H9 (cell line): ENCODE measurements around the gene YES1. TPM values are rescaled to one million over a fixed set of nuclear protein-coding genes. Genes with fewer than 3 reads are reported as not detected.
"Not testable (repeated sequence)": the region's sequence is repeated elsewhere in the genome, so short reads cannot be mapped to it uniquely, and the experiment has no call there.

ENCODE experiments used
- DNase-seq: peaks from one replicate; pipeline ENCODE4 v3.0.0-alpha.2; 2017
- H2AFZ ChIP-seq: one replicate; pipeline ENCODE4 v1.6.1; 2013; ENCODE audit warnings: mild to moderate bottlenecking, low read length, control low read depth, moderate library complexity
- H2AK5ac ChIP-seq: 2 replicates; pipeline ENCODE4 v1.6.1; 2013; ENCODE audit warnings: low read length, control low read depth, mixed read lengths; ENCODE audit not compliant: insufficient read length
- H2BK120ac ChIP-seq: one replicate; pipeline ENCODE4 v1.6.1; 2013; ENCODE audit warnings: low read depth, mild to moderate bottlenecking, low read length, control low read depth, inconsistent platforms; ENCODE audit not compliant: poor library complexity, severe bottlenecking
- H2BK12ac ChIP-seq: 2 replicates; pipeline ENCODE4 v1.6.1; 2013; ENCODE audit warnings: low read length, control low read depth, mixed read lengths, low read depth; ENCODE audit not compliant: insufficient read length
- H2BK15ac ChIP-seq: 2 replicates; pipeline ENCODE4 v1.6.1; 2013; ENCODE audit warnings: low read depth, low read length, control low read depth
- H2BK20ac ChIP-seq: one replicate; pipeline ENCODE4 v1.6.1; 2013; ENCODE audit warnings: low read depth, mild to moderate bottlenecking, low read length, control low read depth, inconsistent platforms; ENCODE audit not compliant: poor library complexity, severe bottlenecking
- H2BK5ac ChIP-seq: 2 replicates; pipeline ENCODE4 v1.6.1; 2013; ENCODE audit warnings: low read length, control low read depth, mixed read lengths; ENCODE audit not compliant: insufficient read length
- H3K14ac ChIP-seq: 2 replicates; pipeline ENCODE4 v1.6.1; 2013; ENCODE audit warnings: low read length, control low read depth; ENCODE audit not compliant: insufficient read depth
- H3K18ac ChIP-seq: 2 replicates; pipeline ENCODE4 v1.6.1; 2013; ENCODE audit warnings: low read depth, mild to moderate bottlenecking, mixed read lengths, low read length, control low read depth; ENCODE audit not compliant: insufficient read length
- H3K23ac ChIP-seq: 2 replicates; pipeline ENCODE4 v1.6.1; 2013; ENCODE audit warnings: low read length, control low read depth, mixed read lengths, low read depth; ENCODE audit not compliant: insufficient read length
- H3K23me2 ChIP-seq: 2 replicates; pipeline ENCODE4 v1.6.1; 2013; ENCODE audit warnings: low read depth, mild to moderate bottlenecking, mixed read lengths, low read length, control low read depth; ENCODE audit not compliant: insufficient read length, poor library complexity, severe bottlenecking
- H3K27ac ChIP-seq: 2 replicates; pipeline ENCODE4 v1.5.1; 2013; ENCODE audit warnings: low read length, control low read depth, mixed read lengths, low read depth; ENCODE audit not compliant: insufficient read length
- H3K27me3 ChIP-seq: 2 replicates; pipeline ENCODE4 v1.6.1; 2013; ENCODE audit warnings: low read length, control low read depth, inconsistent platforms; ENCODE audit not compliant: insufficient read depth
- H3K4ac ChIP-seq: 2 replicates; pipeline ENCODE4 v1.6.1; 2013; ENCODE audit warnings: low read depth, mild to moderate bottlenecking, control low read depth, inconsistent platforms, low read length, moderate library complexity
- H3K4me1 ChIP-seq: 2 replicates; pipeline ENCODE4 v1.6.1; 2013; ENCODE audit warnings: low read length, control low read depth, inconsistent platforms; ENCODE audit not compliant: insufficient read depth
- H3K4me2 ChIP-seq: 2 replicates; pipeline ENCODE4 v1.6.1; 2013; ENCODE audit warnings: low read length, control low read depth, mixed read lengths; ENCODE audit not compliant: insufficient read length, insufficient read depth
- H3K56ac ChIP-seq: 2 replicates; pipeline ENCODE4 v1.6.1; 2013; ENCODE audit warnings: low read depth, mild to moderate bottlenecking, mixed read lengths, low read length, control low read depth; ENCODE audit not compliant: insufficient read length
- H3K79me1 ChIP-seq: 2 replicates; pipeline ENCODE4 v1.6.1; 2013; ENCODE audit warnings: low read depth, mild to moderate bottlenecking, moderate library complexity, low read length, control low read depth, inconsistent platforms; ENCODE audit not compliant: insufficient read depth, poor library complexity, severe bottlenecking
- H3K79me2 ChIP-seq: 2 replicates; pipeline ENCODE4 v1.6.1; 2013; ENCODE audit warnings: low read length, control low read depth, inconsistent platforms; ENCODE audit not compliant: insufficient read depth
- H3K9ac ChIP-seq: 2 replicates; pipeline ENCODE4 v1.6.1; 2013; ENCODE audit warnings: low read length, control low read depth, mixed read lengths; ENCODE audit not compliant: insufficient read length; ENCODE audit errors: extremely low read depth
- H3K9me3 ChIP-seq: one replicate; pipeline ENCODE4 v1.6.1; 2013; ENCODE audit warnings: low read depth, low read length, inconsistent platforms; ENCODE audit not compliant: control insufficient read depth
- H3T11ph ChIP-seq: one replicate; pipeline ENCODE4 v1.6.1; 2013; ENCODE audit warnings: mild to moderate bottlenecking, low read length, control low read depth, inconsistent platforms
- H4K20me1 ChIP-seq: one replicate; pipeline ENCODE4 v1.6.1; 2013; ENCODE audit not compliant: control insufficient read depth, insufficient read length, insufficient read depth
- H4K5ac ChIP-seq: 2 replicates; pipeline ENCODE4 v1.6.1; 2013; ENCODE audit warnings: low read depth, mild to moderate bottlenecking, mixed read lengths, low read length, control low read depth; ENCODE audit not compliant: insufficient read length
- H4K8ac ChIP-seq: replicated peaks from 2 replicates; pipeline ENCODE4 v1.6.1; 2013; ENCODE audit warnings: low read length, control low read depth, mixed read lengths, low read depth; ENCODE audit not compliant: insufficient read length
- H4K91ac ChIP-seq: 2 replicates; pipeline ENCODE4 v1.6.1; 2013; ENCODE audit warnings: low read depth, mild to moderate bottlenecking, moderate library complexity, mixed read lengths, low read length, control low read depth; ENCODE audit not compliant: insufficient read length
- H3K27ac Mint-ChIP-seq, 3 experiments: 2 replicates in 2 of 3; 3 replicates in 1 of 3; pipeline ENCODE4 v1.8.0; 2020 to 2021; ENCODE audit warnings: mixed read lengths in 3 of 3, mild to moderate bottlenecking in 1 of 3, moderate library complexity in 1 of 3
- H3K27me3 Mint-ChIP-seq: 2 replicates; pipeline ENCODE4 v1.8.0; 2021; ENCODE audit warnings: low read depth, mild to moderate bottlenecking, moderate library complexity, mixed read lengths
- H3K36me3 Mint-ChIP-seq, 3 experiments: 2 replicates in 2 of 3; 3 replicates in 1 of 3; pipeline ENCODE4 v1.8.0; 2020 to 2021; ENCODE audit warnings: low read depth in 3 of 3, mixed read lengths in 3 of 3; ENCODE audit not compliant: insufficient read depth in 1 of 3
- H3K4me1 Mint-ChIP-seq, 2 experiments: 2 replicates each; pipeline ENCODE4 v1.8.0; 2020; ENCODE audit warnings: mixed read lengths in 2 of 2
- H3K4me3 Mint-ChIP-seq, 2 experiments: 2 replicates in 1 of 2; 3 replicates in 1 of 2; pipeline ENCODE4 v1.8.0; 2020 to 2021; ENCODE audit warnings: mild to moderate bottlenecking in 2 of 2, mixed read lengths in 2 of 2, moderate library complexity in 1 of 2
- H3K9me3 Mint-ChIP-seq, 2 experiments: 2 replicates in 1 of 2; 3 replicates in 1 of 2; pipeline ENCODE4 v1.8.0; 2020; ENCODE audit warnings: mild to moderate bottlenecking in 2 of 2, mixed read lengths in 2 of 2, moderate library complexity in 1 of 2
- CTCF ChIP-seq: fragments of 200-600 bp; sonication (generic); conservative IDR thresholded peaks from 3 replicates; pipeline ENCODE4 v1.8.0; 2021; ENCODE audit warnings: antibody characterized with exemption, mild to moderate bottlenecking
- WGBS: extraction: QIAGEN DNeasy Blood & Tissue Kit; methylation state at CpG from one replicate; pipeline ENCODE4 v1.1.7; 2013; ENCODE audit warnings: missing lambda C conversion rate, low lambda C conversion rate, mixed read lengths; ENCODE audit not compliant: insufficient read length; ENCODE audit errors: extremely low coverage; 5-methylcytosine and 5-hydroxymethylcytosine counted together
- total RNA-seq: library from RNA; stranded (reverse); gene quantifications from 2 replicates; pipeline ENCODE4 v1.2.1, GENCODE V29; 2021

The YES1 gene
- total RNA-seq, 1 experiment from 2014 or later = 86.9 TPM

GRCh38 chr18:765764-766549 is 46.1 kb downstream of the YES1 start:
- no CpG with 5 or more reads among the region's 7 CpGs for WGBS

GRCh38 chr18:759864-760263 is 52.2 kb downstream of the YES1 start:
- H3K4me3 Mint-ChIP-seq, H3K27me3 Mint-ChIP-seq: not testable (repeated sequence)

More at GRCh38 chr18:765764-766549, 46.1 kb downstream of the YES1 start:
- no peak overlapping the region for H2AK5ac ChIP-seq
- no peak overlapping the region for H3K27ac ChIP-seq
- H4K8ac ChIP-seq = no peak overlapping the region
- no peaks in the 10 kb centered on the region for H3K9me3 ChIP-seq
- H3K9ac ChIP-seq = no peak overlapping the region
- no peak overlapping the region for H2AFZ ChIP-seq
- H3K79me2 ChIP-seq = peaks cover 2% of the 10 kb centered on the region; the same call in 1 of the 2 replicates
- no peak overlapping the region for H3K4me2 ChIP-seq
- no peak overlapping the region for H3K56ac ChIP-seq
- no peak overlapping the region for H3K14ac ChIP-seq
- Mint-ChIP-seq H3K9me3 (no peaks in the 10 kb centered on the region; a peak in 1 of 5 replicates), H3K27me3 (no peaks in the 10 kb centered on the region), H3K4me3 (no peak overlapping the region), H3K36me3 (no peaks in the 10 kb centered on the region; a peak in 1 of 7 replicates), H3K27ac (no peak overlapping the region; a peak in 1 of 7 replicates), H3K4me1 (peaks cover 4 to 7% of the 10 kb centered on the region in 2 experiments)
- no peaks in the 10 kb centered on the region for H3K27me3 ChIP-seq
- no peaks in the 10 kb centered on the region for H4K20me1 ChIP-seq
- no peaks in the 10 kb centered on the region for H3K79me1 ChIP-seq
- no peak overlapping the region for H4K91ac ChIP-seq
- no peak overlapping the region for H2BK12ac ChIP-seq
- H2BK20ac ChIP-seq = no peak overlapping the region
- H3K23me2 ChIP-seq = no peaks in the 10 kb centered on the region
- H4K5ac ChIP-seq = no peak overlapping the region
- H3K4me1 ChIP-seq = no peaks in the 10 kb centered on the region; the same call in 1 of the 2 replicates
- no peak overlapping the region for H2BK15ac ChIP-seq
- H3K23ac ChIP-seq = no peak overlapping the region
- TF ChIP-seq CTCF = no peak
- H2BK120ac ChIP-seq = no peak overlapping the region
- H3K4ac ChIP-seq = no peak overlapping the region
- no peak overlapping the region for H3K18ac ChIP-seq
- no peak overlapping the region for H2BK5ac ChIP-seq
- no peak overlapping the region for H3T11ph ChIP-seq
- DNase-seq = no peak

More at GRCh38 chr18:759864-760263, 52.2 kb downstream of the YES1 start:
- H2BK20ac ChIP-seq, H3K27me3 ChIP-seq, H3T11ph ChIP-seq, H2AK5ac ChIP-seq, H3K4me1 Mint-ChIP-seq, H3K4me1 ChIP-seq, H3K9me3 Mint-ChIP-seq, H3K18ac ChIP-seq, H3K56ac ChIP-seq, H3K23me2 ChIP-seq, H3K4me2 ChIP-seq, H3K14ac ChIP-seq, H2BK15ac ChIP-seq, H4K5ac ChIP-seq, H3K23ac ChIP-seq, H3K9ac ChIP-seq, H3K79me2 ChIP-seq, H3K79me1 ChIP-seq, H3K4ac ChIP-seq, H4K20me1 ChIP-seq, H2BK120ac ChIP-seq, H2BK5ac ChIP-seq, H4K8ac ChIP-seq, H2BK12ac ChIP-seq, H2AFZ ChIP-seq, H3K9me3 ChIP-seq, H3K27ac Mint-ChIP-seq, H3K27ac ChIP-seq, H4K91ac ChIP-seq, DNase-seq: not testable (repeated sequence)
- H3K36me3 Mint-ChIP-seq = peaks cover 0 to 12% (median 8%) of the 10 kb centered on the region in 3 experiments; a peak in 6 of 7 replicates
- no CpG with 5 or more reads among the region's 4 CpGs for WGBS
